Measurements from ENCODE around the gene ZNF792.
"Not testable (repeated sequence)": the region's sequence is repeated elsewhere in the genome, so short reads cannot be mapped to it uniquely, and the experiment has no call there.

The ZNF792 gene

GRCh38 chr19:34999498-35000337, 35.7 kb upstream of the ZNF792 start, which contains the start of gene GRAMD1A:
GRAMD1A (plus strand) TSS chr19:35000323; CDS start chr19:35000479, 156 bp downstream.
- DNase-seq, result peak; percentile 73
- in situ Hi-C loops (cut with MboI; ENCODE audit: low pct_unique_long_range_greater_than_20kb, low sequenced_read_pairs), result no loop called here

- DNase-seq, result no peak
- in situ Hi-C loops (cut with MboI; ENCODE audit: low pct_unique_long_range_greater_than_20kb, low sequenced_read_pairs), result no loop called here
Measured at GRCh38 chr19:34998777-34999497, 34.9 kb upstream of the ZNF792 start.

GRCh38 chr19:34998224-34998623, 34.2 kb upstream of the ZNF792 start:
- DNase-seq; in situ Hi-C loops (cut with MboI; ENCODE audit: low pct_unique_long_range_greater_than_20kb, low sequenced_read_pairs): not testable (repeated sequence)

- DNase-seq, result peak; percentile 76
- in situ Hi-C loops (cut with MboI; ENCODE audit: low pct_unique_long_range_greater_than_20kb, low sequenced_read_pairs), result no loop called here
Measured at GRCh38 chr19:34997071-34997617, 33.1 kb upstream of the ZNF792 start.

GRCh38 chr19:34995551-34995950, 31.5 kb upstream of the ZNF792 start:
- in situ Hi-C loops (cut with MboI; ENCODE audit: low pct_unique_long_range_greater_than_20kb, low sequenced_read_pairs), result no loop called here
- no peak for DNase-seq

GRCh38 chr19:34994643-34995541, 30.9 kb upstream of the ZNF792 start:
- in situ Hi-C loops (cut with MboI; ENCODE audit: low pct_unique_long_range_greater_than_20kb, low sequenced_read_pairs), result no loop called here
- no peak for DNase-seq

GRCh38 chr19:34994286-34994642, 30.2 kb upstream of the ZNF792 start:
- in situ Hi-C loops (cut with MboI; ENCODE audit: low pct_unique_long_range_greater_than_20kb, low sequenced_read_pairs), result no loop called here
- DNase-seq, result no peak

- in situ Hi-C loops (cut with MboI; ENCODE audit: low pct_unique_long_range_greater_than_20kb, low sequenced_read_pairs); DNase-seq: not testable (repeated sequence)
Measured at GRCh38 chr19:34992582-34992981, 28.6 kb upstream of the ZNF792 start.

GRCh38 chr19:34991542-34992333, 27.7 kb upstream of the ZNF792 start:
- DNase-seq, result no peak
- in situ Hi-C loops (cut with MboI; ENCODE audit: low pct_unique_long_range_greater_than_20kb, low sequenced_read_pairs), result no loop called here

- in situ Hi-C loops (cut with MboI; ENCODE audit: low pct_unique_long_range_greater_than_20kb, low sequenced_read_pairs), result no loop called here
- no peak for DNase-seq
Measured at GRCh38 chr19:34990578-34991192, 26.7 kb upstream of the ZNF792 start.

- no peak for DNase-seq
- in situ Hi-C loops (cut with MboI; ENCODE audit: low pct_unique_long_range_greater_than_20kb, low sequenced_read_pairs), result no loop called here
Measured at GRCh38 chr19:34989298-34989697, 25.3 kb upstream of the ZNF792 start.

GRCh38 chr19:34988119-34988518, 24.1 kb upstream of the ZNF792 start:
- in situ Hi-C loops (cut with MboI; ENCODE audit: low pct_unique_long_range_greater_than_20kb, low sequenced_read_pairs), result no loop called here
- DNase-seq, result no peak

- in situ Hi-C loops (cut with MboI; ENCODE audit: low pct_unique_long_range_greater_than_20kb, low sequenced_read_pairs), result no loop called here
- DNase-seq, result peak; percentile 40
Measured at GRCh38 chr19:34985249-34986022, 21.4 kb upstream of the ZNF792 start.

GRCh38 chr19:34984287-34984686, 20.3 kb upstream of the ZNF792 start:
- DNase-seq, result no peak
- in situ Hi-C loops (cut with MboI; ENCODE audit: low pct_unique_long_range_greater_than_20kb, low sequenced_read_pairs), result no loop called here

- DNase-seq, result no peak
- in situ Hi-C loops (cut with MboI; ENCODE audit: low pct_unique_long_range_greater_than_20kb, low sequenced_read_pairs), result no loop called here
Measured at GRCh38 chr19:34983786-34984185, 19.8 kb upstream of the ZNF792 start.

- in situ Hi-C loops (cut with MboI; ENCODE audit: low pct_unique_long_range_greater_than_20kb, low sequenced_read_pairs), result no loop called here
- no peak for DNase-seq
Measured at GRCh38 chr19:34982275-34982674, 18.2 kb upstream of the ZNF792 start.

All from KBM-7 (cell line).